ENCODE measurements around the gene SDK1.

GRCh38 chr7:3549601-3550000, 248.5 kb downstream of the SDK1 start:
- TF ChIP-seq SUZ12 (IDR thresholded peaks at IDR 0.05) (no peak), ZNF384 (IDR thresholded peaks at IDR 0.05) (no peak), FOXM1 (IDR thresholded peaks at IDR 0.05; ENCODE audit: borderline replicate concordance) (no peak), ELF4 (IDR thresholded peaks at IDR 0.05) (no peak), SP1 (IDR thresholded peaks at IDR 0.05) (no peak), FOXA1 (IDR thresholded peaks at IDR 0.05) (no peak), FOXK2 (IDR thresholded peaks at IDR 0.05) (no peak)
